HCT116 (cell line): ENCODE data around the gene CD59. TPM values are rescaled to one million over a fixed set of nuclear protein-coding genes. Genes with fewer than 3 reads are reported as not detected.

ENCODE experiments used
- ATAC-seq: fragments of 200-7000 bp; cut with Tn5 transposase; 2 replicates; pipeline ENCODE4 v1.9.1; 2020; ENCODE audit warnings: mild to moderate bottlenecking, moderate library complexity
- BruUV-seq: library from RNA; stranded (reverse); fragments of 400-500 nt; replicated peaks from 2 replicates; lab custom pipeline; 2021; lab: Mats Ljungman, UMichigan
- CTCF ChIA-PET: fragments of 300-600 bp; sonication (Branson Sonifier 250); formaldehyde crosslinking; loops from one replicate; lab custom pipeline; 2021; ENCODE audit warnings: antibody characterized with exemption; lab: Charles Lee
- POLR2A ChIA-PET: fragments of 300-600, 350-600 bp; sonication (Branson Sonifier 250); formaldehyde crosslinking; loops from one replicate; lab custom pipeline; 2021; ENCODE audit warnings: antibody characterized with exemption; lab: Charles Lee
- RAD21 ChIA-PET, 2 experiments: fragments of 300-600 bp; sonication (Branson Sonifier 250); formaldehyde crosslinking; loops; one replicate each; lab custom pipeline; 2023; ENCODE audit warnings: low total read pairs in 2 of 2; ENCODE audit not compliant: uncharacterized antibody in 2 of 2, unreplicated experiment in 2 of 2, low non-redundant PET in 1 of 2; lab: Charles Lee
- DNase-seq: peaks from one replicate; pipeline ENCODE4 v3.0.0-alpha.2; 2010; ENCODE audit warnings: low read depth, low spot score
- H2AFZ ChIP-seq: fragments of 200-600 bp; shearing (Covaris generic), sonication (generic); 2 replicates; pipeline ENCODE4 v1.6.1; 2017; ENCODE audit warnings: low read depth, mixed run types, mixed read lengths, antibody characterized with exemption, low read length; ENCODE audit not compliant: poor library complexity, severe bottlenecking
- H3K27ac ChIP-seq: 2 replicates; pipeline ENCODE4 v1.5.1; 2012; ENCODE audit warnings: low read depth, low read length
- H3K27me3 ChIP-seq: fragments of 200-600 bp; sonication (generic); 2 replicates; pipeline ENCODE4 v1.6.1; 2016; ENCODE audit warnings: mixed run types, low read length, mixed read lengths; ENCODE audit not compliant: insufficient read depth
- H3K36me3 ChIP-seq, 2 experiments: fragments of 200-500 bp in 1 of 2; fragments of 200-600 bp in 1 of 2; sonication (Bioruptor generic) in 1 of 2; sonication (generic) in 1 of 2; 2 replicates each; pipeline versions ENCODE4 v1.5.1 to v1.6.1; 2014 to 2016; ENCODE audit warnings: low read length in 2 of 2, inconsistent platforms in 1 of 2, mixed read lengths in 1 of 2, mixed run types in 1 of 2; ENCODE audit not compliant: insufficient read depth in 2 of 2, control insufficient read depth in 1 of 2
- H3K4me1 ChIP-seq, 2 experiments: fragments of 200-600 bp in 1 of 2; sonication (generic) in 1 of 2; 2 replicates each; pipeline versions ENCODE4 v1.5.1 to v1.6.1; 2012 to 2017; ENCODE audit warnings: low read length in 2 of 2, inconsistent platforms in 1 of 2, mild to moderate bottlenecking in 1 of 2, mixed read lengths in 1 of 2, mixed run types in 1 of 2, moderate library complexity in 1 of 2; ENCODE audit not compliant: insufficient read depth in 2 of 2, control insufficient read depth in 1 of 2
- H3K4me2 ChIP-seq: fragments of 200-600 bp; sonication (generic); 2 replicates; pipeline ENCODE4 v1.6.1; 2017; ENCODE audit warnings: mixed run types, low read length, mixed read lengths
- H3K4me3 ChIP-seq, 2 experiments: fragments of 200-600 bp in 1 of 2; sonication (generic) in 1 of 2; replicated peaks in 1 of 2; 2 replicates each; pipeline ENCODE4 v1.5.1; 2011 to 2016; ENCODE audit warnings: low read length in 2 of 2, control low read depth in 1 of 2, low read depth in 1 of 2, mild to moderate bottlenecking in 1 of 2, mixed read lengths in 1 of 2, mixed run types in 1 of 2
- H3K79me2 ChIP-seq: fragments of 200-600 bp; sonication (generic); 2 replicates; pipeline ENCODE4 v1.6.1; 2017; ENCODE audit warnings: mild to moderate bottlenecking, mixed run types, low read length, moderate library complexity, mixed read lengths; ENCODE audit not compliant: insufficient read depth
- H3K9ac ChIP-seq: fragments of 200-600 bp; sonication (generic); 2 replicates; pipeline ENCODE4 v1.6.1; 2016; ENCODE audit warnings: low read length, mixed read lengths
- H3K9me2 ChIP-seq: fragments of 200-600 bp; sonication (generic), shearing (Covaris generic); 2 replicates; pipeline ENCODE4 v1.6.1; 2017; ENCODE audit warnings: mixed run types, mild to moderate bottlenecking, moderate library complexity; ENCODE audit not compliant: insufficient read depth
- H3K9me3 ChIP-seq, 2 experiments: fragments of 200-500 bp in 1 of 2; fragments of 200-600 bp in 1 of 2; sonication (Bioruptor generic) in 1 of 2; sonication (generic) in 1 of 2; 2 replicates each; pipeline ENCODE4 v1.6.1; 2014 to 2017; ENCODE audit warnings: low read length in 2 of 2, mixed read lengths in 2 of 2, inconsistent platforms in 1 of 2, low read depth in 1 of 2, mild to moderate bottlenecking in 1 of 2, mixed run types in 1 of 2, moderate library complexity in 1 of 2; ENCODE audit not compliant: control insufficient read depth in 1 of 2, insufficient read depth in 1 of 2
- H4K20me1 ChIP-seq: fragments of 200-600 bp; sonication (generic), shearing (Covaris generic); 2 replicates; pipeline ENCODE4 v1.6.1; 2017; ENCODE audit warnings: mixed run types, mild to moderate bottlenecking, moderate library complexity; ENCODE audit not compliant: insufficient read depth
- FOSL1 ChIP-seq: IDR thresholded peaks from 2 replicates; pipeline ENCODE4 v1.6.1; 2012; ENCODE audit warnings: low read depth
- JUND ChIP-seq: IDR thresholded peaks from 2 replicates; pipeline ENCODE4 v1.6.1; 2012
- MAX ChIP-seq: IDR thresholded peaks from 2 replicates; pipeline ENCODE4 v1.6.1; 2012
- POLR2AphosphoS5 ChIP-seq: IDR thresholded peaks from 2 replicates; pipeline ENCODE4 v1.6.1; 2011; ENCODE audit warnings: mild to moderate bottlenecking, low read depth, low read length, moderate library complexity
- SP1 ChIP-seq: IDR thresholded peaks from 2 replicates; pipeline ENCODE4 v1.6.1; 2012; ENCODE audit warnings: low read depth
- YY1 ChIP-seq: IDR thresholded peaks from 2 replicates; pipeline ENCODE4 v1.6.1; 2011; ENCODE audit warnings: low read length, low read depth, moderate library complexity, mild to moderate bottlenecking; ENCODE audit not compliant: insufficient replicate concordance; ENCODE audit errors: extremely low read depth
- ZBTB33 ChIP-seq: IDR thresholded peaks from 2 replicates; pipeline ENCODE4 v1.6.1; 2011; ENCODE audit warnings: mild to moderate bottlenecking, low read length, moderate library complexity; ENCODE audit not compliant: insufficient replicate concordance; ENCODE audit errors: extremely low read depth
- ZFX ChIP-seq: fragments of 450-650 bp; IDR thresholded peaks from 2 replicates; pipeline ENCODE4 v1.6.1; 2017
- ZNF274 ChIP-seq: fragments of 200-500 bp; sonication (Bioruptor generic); IDR thresholded peaks from 2 replicates; pipeline ENCODE4 v1.6.1; 2014; ENCODE audit warnings: mild to moderate bottlenecking, low read depth, low read length, inconsistent platforms
- intact Hi-C: fragments of 100-400 bp; cut with micrococcal nuclease; formaldehyde crosslinking; loops from 2 replicates; pipeline ENCODE4 v1.10.0; 2022
- total RNA-seq: library from RNA; stranded (reverse); gene quantifications from one replicate; pipeline ENCODE4 v1.2.1, GENCODE V29; 2021; ENCODE audit not compliant: unreplicated experiment

Gene CD59
- total RNA-seq, 1 experiment from 2014 or later, result 122 TPM

- no peak overlapping the region for H3K27ac ChIP-seq
- ChIA-PET POLR2A (interaction anchor here (4.6 kb wide), 1 partner anchor 13 kb away, joined by 38 read pairs; no protein-coding TSS in a partner anchor), RAD21 (no interaction called here), CTCF (interaction anchor here (4.3 kb wide), 1 partner anchor 39 kb away, joined by 16 read pairs; no protein-coding TSS in a partner anchor)
- H3K4me1 ChIP-seq, result peaks cover 10 to 62% of the 10 kb centered on the region in 2 experiments
- peak overlapping the region; percentile 56 for H3K4me2 ChIP-seq
- intact Hi-C loops, result loop anchor here (5.0 kb wide), 1 partner anchor 34 kb away; the partner anchor contains the start of gene CD59
- H3K79me2 ChIP-seq, result no peaks in the 10 kb centered on the region
- ATAC-seq (peak; percentile 10; the same call in 1 of the 2 replicates), DNase-seq (no peak)
- H3K36me3 ChIP-seq, result peaks cover 10% of the 10 kb centered on the region in 2 experiments; a peak in 2 of 4 replicates
- no peaks in the 10 kb centered on the region for H3K9me3 ChIP-seq
- peak; percentile 75 for TF ChIP-seq JUND
- no peak for TF ChIP-seq ZBTB33
- no peak for TF ChIP-seq ZFX
- TF ChIP-seq MAX, result 0 out of 2 replicates have a peak, but pooled peaks have one; percentile 14
- no peak for TF ChIP-seq YY1
- TF ChIP-seq SP1, result peak; percentile 54; the same call in 1 of the 2 replicates
- peak; percentile 64 for TF ChIP-seq FOSL1
- TF ChIP-seq ZNF274, result no peak
- TF ChIP-seq POLR2AphosphoS5, result 0 out of 2 replicates have a peak, but pooled peaks have one; percentile 5
- H3K9me2 ChIP-seq, result no peaks in the 10 kb centered on the region
- no peak overlapping the region for H3K4me3 ChIP-seq
- no TSS peak for BruUV-seq
- peak overlapping the region; percentile 32; the same call in 1 of the 2 replicates for H3K9ac ChIP-seq
- H4K20me1 ChIP-seq, result no peaks in the 10 kb centered on the region; the same call in 1 of the 2 replicates
- H3K27me3 ChIP-seq, result no peaks in the 10 kb centered on the region
- H2AFZ ChIP-seq, result no peak overlapping the region
Observed at GRCh38 chr11:33703788-33704187, 32.4 kb downstream of the CD59 start.
